GM21723 (cell line): ENCODE results near the gene DCC.

Source experiments
- ATAC-seq: cut with Tn5 transposase; IDR thresholded peaks from one replicate; pipeline ENCODE4 v1.9.1; 2021; ENCODE audit warnings: mild to moderate bottlenecking, moderate library complexity; ENCODE audit not compliant: unreplicated experiment

DCC gene

GRCh38 chr18:53139746-53140500 lies 799.9 kb downstream of the DCC start:
- no peak for ATAC-seq

GRCh38 chr18:53142005-53142404 lies 802.0 kb downstream of the DCC start:
- ATAC-seq, result no peak

- no peak for ATAC-seq
These were observed 807.5 kb downstream of the DCC start for GRCh38 chr18:53147472-53147871.

- no peak for ATAC-seq
These were observed 808.1 kb downstream of the DCC start for GRCh38 chr18:53148123-53148522.

GRCh38 chr18:53152476-53152875 lies 812.5 kb downstream of the DCC start:
- ATAC-seq, result no peak

GRCh38 chr18:53153281-53153680 lies 813.3 kb downstream of the DCC start:
- ATAC-seq, result no peak

GRCh38 chr18:53153800-53154199 lies 813.8 kb downstream of the DCC start:
- no peak for ATAC-seq

GRCh38 chr18:53165770-53166169 lies 825.8 kb downstream of the DCC start:
- no peak for ATAC-seq

- ATAC-seq, result no peak
These were observed 829.3 kb downstream of the DCC start for GRCh38 chr18:53169346-53169745.

GRCh38 chr18:53191634-53192033 lies 851.6 kb downstream of the DCC start:
- ATAC-seq, result no peak

- ATAC-seq, result no peak
These were observed 853.9 kb downstream of the DCC start for GRCh38 chr18:53193870-53194269.

- no peak for ATAC-seq
These were observed 879.9 kb downstream of the DCC start for GRCh38 chr18:53219853-53220252.

GRCh38 chr18:53224128-53224778 lies 884.3 kb downstream of the DCC start:
- no peak for ATAC-seq

GRCh38 chr18:53225567-53226325 lies 885.7 kb downstream of the DCC start:
- ATAC-seq, result no peak

GRCh38 chr18:53234610-53235009 lies 894.6 kb downstream of the DCC start:
- no peak for ATAC-seq

GRCh38 chr18:53241161-53241560 lies 901.2 kb downstream of the DCC start:
- no peak for ATAC-seq

- ATAC-seq, result no peak
These were observed 913.8 kb downstream of the DCC start for GRCh38 chr18:53253789-53254188.

- ATAC-seq, result no peak
These were observed 914.3 kb downstream of the DCC start for GRCh38 chr18:53254265-53254664.

GRCh38 chr18:53261241-53261640 lies 921.2 kb downstream of the DCC start:
- ATAC-seq, result no peak

GRCh38 chr18:53266850-53267249 lies 926.9 kb downstream of the DCC start:
- no peak for ATAC-seq

GRCh38 chr18:53268455-53268854 lies 928.5 kb downstream of the DCC start:
- ATAC-seq, result no peak

GRCh38 chr18:53281406-53281805 lies 941.4 kb downstream of the DCC start:
- no peak for ATAC-seq
